SK-N-MC (cell line): ENCODE measurements around the gene TRIM62.

Experiments used
- EZH2 ChIP-seq: fragments of 200-600 bp; sonication (generic); IDR thresholded peaks from one replicate; pipeline ENCODE4 v1.6.1; 2017; ENCODE audit warnings: antibody characterized with exemption
- FOXP2 ChIP-seq: optimal IDR thresholded peaks from 2 replicates; pipeline ENCODE3; 2011; ENCODE audit warnings: mild to moderate bottlenecking, moderate library complexity; ENCODE audit not compliant: insufficient read depth; ENCODE audit errors: extremely low read length, control extremely low read depth
- POLR2AphosphoS5 ChIP-seq: IDR thresholded peaks from 2 replicates; pipeline ENCODE4 v1.6.1; 2012; ENCODE audit warnings: mild to moderate bottlenecking, low read depth, low read length, borderline replicate concordance

DNA sequence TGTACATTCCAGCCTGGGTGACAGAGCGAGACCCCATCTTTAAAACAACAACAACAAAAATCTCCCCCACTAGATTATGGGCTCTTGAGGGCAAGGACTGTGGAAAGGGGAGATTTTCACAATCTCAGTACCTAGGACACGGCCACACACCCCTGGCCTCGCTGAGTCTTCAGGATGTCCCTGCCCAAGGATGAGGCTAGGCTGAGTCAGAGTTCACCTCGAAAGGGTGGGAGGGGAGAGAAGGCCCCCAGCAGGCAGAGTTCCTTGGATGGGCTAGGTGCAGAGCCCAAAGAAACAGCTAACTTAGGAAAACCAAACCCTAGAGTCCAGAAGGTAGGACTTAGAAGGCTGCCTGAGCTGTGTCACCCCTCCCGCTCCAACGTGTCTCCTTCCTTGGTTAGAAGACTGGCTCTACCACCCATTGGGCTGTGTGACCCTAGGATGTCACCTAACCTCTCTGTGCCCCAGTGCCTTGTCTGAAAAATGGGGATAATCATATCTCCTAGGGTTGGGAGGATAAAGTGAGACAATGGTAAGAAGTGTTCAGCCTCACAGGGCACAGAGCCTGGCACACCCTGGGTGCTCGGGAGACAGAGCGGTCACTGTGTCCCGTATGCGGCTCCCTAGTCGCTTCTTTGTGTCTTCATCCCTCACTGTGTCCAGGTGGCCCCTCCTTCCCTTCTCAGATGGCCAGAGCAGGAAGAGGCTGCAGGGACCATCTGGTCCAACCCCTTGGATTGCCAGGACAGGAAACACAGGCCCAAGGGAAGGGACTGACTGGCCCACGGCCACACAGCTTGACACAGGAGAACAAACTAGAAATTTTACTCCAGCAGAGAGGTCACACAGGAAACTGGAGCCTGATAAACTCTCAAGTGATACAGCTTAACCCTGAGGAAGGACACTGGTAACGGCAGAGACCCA, 11.2 kb downstream of the TRIM62 start:
- TF ChIP-seq EZH2 (no peak), POLR2AphosphoS5 (no peak), FOXP2 (no peak)
